HepG2 (cell line): ENCODE data around the gene SAC3D1. TPM values are rescaled to one million over a fixed set of nuclear protein-coding genes. Genes with fewer than 3 reads are reported as not detected.

Experiments used
- CENPT ChIP-seq: sonication (generic); formaldehyde crosslinking; IDR thresholded peaks from 2 replicates; pipeline ENCODE4 v1.8.0; 2022; ENCODE audit warnings: low read depth, mild to moderate bottlenecking, moderate library complexity, missing genetic modification reagents
- HMGXB4 ChIP-seq, 2 experiments: sonication (generic) in 1 of 2; formaldehyde crosslinking in 1 of 2; IDR thresholded peaks; 2 replicates each; pipeline versions ENCODE4 v1.4.0 to v1.6.1; 2018 to 2020; ENCODE audit warnings: missing genetic modification reagents in 2 of 2, borderline replicate concordance in 1 of 2, low read depth in 1 of 2, mild to moderate bottlenecking in 1 of 2, missing biosample characterization in 1 of 2
- NFATC3 ChIP-seq: sonication (generic); formaldehyde crosslinking; IDR thresholded peaks from 2 replicates; pipeline ENCODE4 v1.5.1; 2020; ENCODE audit warnings: mild to moderate bottlenecking, missing genetic modification reagents
- PAXIP1 ChIP-seq: sonication (generic); formaldehyde crosslinking; conservative IDR thresholded peaks from 2 replicates; pipeline ENCODE4 v1.4.0; 2020; ENCODE audit warnings: mild to moderate bottlenecking, missing genetic modification reagents, moderate library complexity
- POGZ ChIP-seq: sonication (generic); formaldehyde crosslinking; IDR thresholded peaks from 2 replicates; pipeline ENCODE4 v1.4.0; 2020; ENCODE audit warnings: mild to moderate bottlenecking, missing genetic modification reagents
- ZNF207 ChIP-seq: fragments of 450-650 bp; IDR thresholded peaks from 2 replicates; pipeline ENCODE4 v1.6.1; 2016; ENCODE audit warnings: antibody characterized with exemption, borderline replicate concordance
- ZNF30 ChIP-seq: sonication (generic); formaldehyde crosslinking; IDR thresholded peaks from 2 replicates; pipeline ENCODE4 v1.5.0; 2020; ENCODE audit warnings: mild to moderate bottlenecking, missing genetic modification reagents
- ZNF549 ChIP-seq: sonication (generic); formaldehyde crosslinking; IDR thresholded peaks from 2 replicates; pipeline ENCODE4 v1.5.0; 2020; ENCODE audit warnings: missing genetic modification reagents
- ZNF703 ChIP-seq: sonication (generic); formaldehyde crosslinking; IDR thresholded peaks from 2 replicates; pipeline ENCODE4 v1.5.1; 2020; ENCODE audit warnings: missing genetic modification reagents, mild to moderate bottlenecking, moderate library complexity, borderline replicate concordance
- polyA plus RNA-seq, 8 experiments: library from polyadenylated mRNA; depleted of rRNA in 3 of 8; stranded (reverse) in 7 of 8; unstranded in 1 of 8; fragments of >200 nt; fragmentation: Illumina TruSeq in 4 of 8; extraction: Trizol in 4 of 8; gene quantifications; 2 replicates each; pipeline versions ENCODE4 v1.2.1 to v1.2.3, GENCODE V29; 2011 to 2016; ENCODE audit warnings: low read depth in 4 of 8, missing spikeins in 1 of 8, mixed read lengths in 1 of 8; ENCODE audit not compliant: insufficient read depth in 1 of 8
- total RNA-seq, 5 experiments: library from RNA; depleted of rRNA; stranded (reverse); fragments of >200 nt; fragmentation: Illumina TruSeq; extraction: Trizol; gene quantifications; 2 replicates each; pipeline ENCODE4 v1.2.3, GENCODE V29; 2016; ENCODE audit warnings: low read depth in 1 of 5
- TF ChIP-seq, protein P1 (sequence below), 2 experiments: sonication (generic) in 1 of 2; formaldehyde crosslinking in 1 of 2; IDR thresholded peaks; 2 replicates each; pipeline versions ENCODE4 v1.4.0 to v1.6.1; 2016 to 2020; ENCODE audit warnings: borderline replicate concordance in 1 of 2, low read depth in 1 of 2, mild to moderate bottlenecking in 1 of 2, missing genetic modification reagents in 1 of 2
- TF ChIP-seq, protein P2 (sequence below): sonication (generic); formaldehyde crosslinking; IDR thresholded peaks from 2 replicates; pipeline ENCODE4 v1.8.1; 2022; ENCODE audit warnings: mild to moderate bottlenecking, missing genetic modification reagents
- TF ChIP-seq, protein P3 (sequence below): sonication (generic); formaldehyde crosslinking; IDR thresholded peaks from 2 replicates; pipeline ENCODE4 v1.9.0; 2022; ENCODE audit warnings: missing genetic modification reagents, mild to moderate bottlenecking, borderline replicate concordance

Gene SAC3D1
- total and polyA plus RNA-seq, 2 of the 13 experiments (the other 11 are each of a cell fraction or from before 2014, with no cell fraction given): 7.4 to 36.3 TPM

DNA sequence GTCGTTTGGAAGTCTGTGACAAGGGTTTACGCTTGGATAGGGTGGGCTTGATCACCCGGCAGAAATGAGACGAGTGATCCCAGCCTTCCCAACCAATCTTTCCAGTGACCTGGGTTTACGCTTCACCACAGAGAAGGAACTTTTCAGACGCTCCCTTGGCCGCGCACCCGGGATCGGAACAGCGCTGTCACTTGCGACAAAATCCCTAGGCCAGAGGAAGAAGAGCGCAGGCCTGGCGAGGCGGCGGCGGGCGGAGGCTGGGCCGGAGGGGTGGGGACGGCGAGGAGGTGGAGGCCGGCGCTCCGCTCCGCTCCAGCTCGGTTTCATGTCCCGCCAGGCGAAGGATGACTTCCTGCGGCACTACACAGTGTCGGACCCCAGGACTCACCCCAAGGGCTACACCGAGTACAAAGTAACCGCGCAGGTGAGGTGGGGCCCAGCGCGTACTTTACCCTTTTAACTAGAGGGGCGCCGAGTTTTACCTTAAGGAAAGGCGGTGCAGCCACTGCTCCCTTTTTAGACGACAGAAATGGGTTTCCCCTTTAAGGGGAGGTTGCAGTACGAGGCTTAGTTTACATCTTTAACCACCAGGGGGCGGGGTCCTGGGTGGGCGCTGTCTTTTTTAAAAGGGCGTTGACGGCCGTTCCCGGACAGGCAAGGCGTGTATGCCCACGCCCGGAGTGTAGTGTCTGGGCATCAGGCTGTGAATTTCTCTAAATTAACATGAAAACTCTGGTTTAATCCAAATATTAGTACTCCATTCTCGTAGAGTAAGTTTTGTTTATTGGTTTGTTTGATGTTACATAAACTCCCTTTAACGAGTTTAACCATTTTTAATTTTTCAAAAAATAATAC is 13.6 kb upstream of the SAC3D1 start, which contains the start of gene SNX15 (continued):
- TF ChIP-seq PAXIP1 (peak; percentile 58), ZNF30 (no peak), ZNF549 (CRISPR knock-in tag) (no peak), CENPT (no peak), NFATC3 (CRISPR knock-in tag) (no peak), POGZ (peak; percentile 64), ZNF207 (no peak), ZNF703 (CRISPR knock-in tag) (no peak), HMGXB4 (CRISPR knock-in tag; IDR thresholded peaks at IDR 0.05; ENCODE audit: borderline replicate concordance in 1 of 2, low read depth in 1 of 2) (peak; percentile 79 to 92; a peak in 3 of 4 replicates)
- TF ChIP-seq, protein P1, sequence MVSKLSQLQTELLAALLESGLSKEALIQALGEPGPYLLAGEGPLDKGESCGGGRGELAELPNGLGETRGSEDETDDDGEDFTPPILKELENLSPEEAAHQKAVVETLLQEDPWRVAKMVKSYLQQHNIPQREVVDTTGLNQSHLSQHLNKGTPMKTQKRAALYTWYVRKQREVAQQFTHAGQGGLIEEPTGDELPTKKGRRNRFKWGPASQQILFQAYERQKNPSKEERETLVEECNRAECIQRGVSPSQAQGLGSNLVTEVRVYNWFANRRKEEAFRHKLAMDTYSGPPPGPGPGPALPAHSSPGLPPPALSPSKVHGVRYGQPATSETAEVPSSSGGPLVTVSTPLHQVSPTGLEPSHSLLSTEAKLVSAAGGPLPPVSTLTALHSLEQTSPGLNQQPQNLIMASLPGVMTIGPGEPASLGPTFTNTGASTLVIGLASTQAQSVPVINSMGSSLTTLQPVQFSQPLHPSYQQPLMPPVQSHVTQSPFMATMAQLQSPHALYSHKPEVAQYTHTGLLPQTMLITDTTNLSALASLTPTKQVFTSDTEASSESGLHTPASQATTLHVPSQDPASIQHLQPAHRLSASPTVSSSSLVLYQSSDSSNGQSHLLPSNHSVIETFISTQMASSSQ (IDR thresholded peaks at IDR 0.05; ENCODE audit: low read depth): 0 out of 2 replicates have a peak, but pooled peaks have one; percentile 53
- TF ChIP-seq, protein P1 (CRISPR knock-in tag; IDR thresholded peaks at IDR 0.05; ENCODE audit: borderline replicate concordance): peak; percentile 43; the same call in 1 of the 2 replicates
- TF ChIP-seq, protein P2, sequence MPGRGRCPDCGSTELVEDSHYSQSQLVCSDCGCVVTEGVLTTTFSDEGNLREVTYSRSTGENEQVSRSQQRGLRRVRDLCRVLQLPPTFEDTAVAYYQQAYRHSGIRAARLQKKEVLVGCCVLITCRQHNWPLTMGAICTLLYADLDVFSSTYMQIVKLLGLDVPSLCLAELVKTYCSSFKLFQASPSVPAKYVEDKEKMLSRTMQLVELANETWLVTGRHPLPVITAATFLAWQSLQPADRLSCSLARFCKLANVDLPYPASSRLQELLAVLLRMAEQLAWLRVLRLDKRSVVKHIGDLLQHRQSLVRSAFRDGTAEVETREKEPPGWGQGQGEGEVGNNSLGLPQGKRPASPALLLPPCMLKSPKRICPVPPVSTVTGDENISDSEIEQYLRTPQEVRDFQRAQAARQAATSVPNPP (CRISPR knock-in tag): peak; percentile 64; the same call in 1 of the 2 replicates
- TF ChIP-seq, protein P3, sequence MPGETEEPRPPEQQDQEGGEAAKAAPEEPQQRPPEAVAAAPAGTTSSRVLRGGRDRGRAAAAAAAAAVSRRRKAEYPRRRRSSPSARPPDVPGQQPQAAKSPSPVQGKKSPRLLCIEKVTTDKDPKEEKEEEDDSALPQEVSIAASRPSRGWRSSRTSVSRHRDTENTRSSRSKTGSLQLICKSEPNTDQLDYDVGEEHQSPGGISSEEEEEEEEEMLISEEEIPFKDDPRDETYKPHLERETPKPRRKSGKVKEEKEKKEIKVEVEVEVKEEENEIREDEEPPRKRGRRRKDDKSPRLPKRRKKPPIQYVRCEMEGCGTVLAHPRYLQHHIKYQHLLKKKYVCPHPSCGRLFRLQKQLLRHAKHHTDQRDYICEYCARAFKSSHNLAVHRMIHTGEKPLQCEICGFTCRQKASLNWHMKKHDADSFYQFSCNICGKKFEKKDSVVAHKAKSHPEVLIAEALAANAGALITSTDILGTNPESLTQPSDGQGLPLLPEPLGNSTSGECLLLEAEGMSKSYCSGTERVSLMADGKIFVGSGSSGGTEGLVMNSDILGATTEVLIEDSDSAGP (CRISPR knock-in tag): peak; percentile 99
